Stimulated activated naive CD8-positive, alpha-beta T cell treated with anti-CD3 and anti-CD28 coated beads, Interleukin-15, Interleukin-2, amounts not matched to agents 100 ng/mL and 50 ng/mL, for 24 hours (primary cell): ENCODE measurements around the gene LCA5L.
"Not testable (repeated sequence)": the region's sequence is repeated elsewhere in the genome, so short reads cannot be mapped to it uniquely, and the experiment has no call there.

Experiments used
- H3K27ac Mint-ChIP-seq: one replicate; pipeline ENCODE4 v1.8.0; 2021; ENCODE audit warnings: mild to moderate bottlenecking, mixed read lengths
- H3K27me3 Mint-ChIP-seq: one replicate; pipeline ENCODE4 v1.8.0; 2021; ENCODE audit warnings: mixed read lengths
- H3K36me3 Mint-ChIP-seq: one replicate; pipeline ENCODE4 v1.8.0; 2021; ENCODE audit warnings: low read depth, mixed read lengths
- H3K4me1 Mint-ChIP-seq: one replicate; pipeline ENCODE4 v1.8.0; 2021; ENCODE audit warnings: low read depth, mixed read lengths
- H3K4me3 Mint-ChIP-seq: one replicate; pipeline ENCODE4 v1.8.0; 2021; ENCODE audit warnings: mild to moderate bottlenecking, mixed read lengths
- H3K9me3 Mint-ChIP-seq: one replicate; pipeline ENCODE4 v1.8.0; 2021; ENCODE audit warnings: mixed read lengths

Gene LCA5L

DNA sequence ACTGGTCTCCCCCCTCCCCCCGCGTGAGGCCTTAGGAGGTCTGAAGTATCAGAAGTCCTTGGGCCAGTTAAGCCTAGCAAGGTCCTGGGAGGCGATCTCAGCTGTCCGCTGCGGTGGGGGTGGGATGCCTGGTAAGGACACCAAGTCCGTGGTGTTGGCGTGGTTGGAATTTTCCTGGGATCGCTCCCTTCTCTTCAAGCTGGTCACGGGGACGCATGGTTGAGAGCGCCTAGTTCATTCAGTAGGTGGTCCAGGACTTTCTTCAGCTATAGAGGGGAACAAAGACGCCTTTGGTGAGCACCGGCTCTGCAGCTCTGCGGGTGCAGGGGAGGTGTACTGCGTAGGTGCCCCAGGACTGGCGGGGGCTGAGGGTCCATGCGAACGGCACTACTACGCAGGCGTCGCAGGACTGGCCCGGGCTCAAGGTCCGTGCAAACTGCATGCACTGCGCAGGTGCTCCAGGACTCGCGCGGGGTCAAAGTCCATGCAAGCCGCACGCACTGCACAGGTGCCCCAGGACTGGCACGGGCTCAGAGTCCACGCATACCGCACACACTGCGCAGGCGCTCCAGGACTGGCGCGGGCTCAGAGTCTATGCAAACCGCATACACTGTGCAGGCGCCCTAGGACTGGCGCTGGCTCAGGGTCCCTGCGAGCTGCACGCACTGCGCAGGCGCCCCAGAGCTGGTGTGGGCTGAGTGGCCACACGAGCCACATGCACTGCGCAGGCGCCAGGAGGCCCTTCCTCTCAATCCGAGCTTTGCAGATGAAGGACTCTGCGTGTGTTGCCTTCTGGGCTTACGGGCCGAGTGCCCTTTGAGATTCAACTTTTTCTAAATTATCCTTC lies 60.1 kb downstream of the LCA5L start:
- no peaks in the 10 kb centered on the region for H3K9me3 Mint-ChIP-seq
- peaks cover 2% of the 10 kb centered on the region for H3K36me3 Mint-ChIP-seq
- peaks cover 51% of the 10 kb centered on the region for H3K4me1 Mint-ChIP-seq
- H3K27ac Mint-ChIP-seq = peak overlapping the region; percentile 79
- H3K27me3 Mint-ChIP-seq = no peaks in the 10 kb centered on the region
- peak overlapping the region; percentile 78 for H3K4me3 Mint-ChIP-seq

DNA sequence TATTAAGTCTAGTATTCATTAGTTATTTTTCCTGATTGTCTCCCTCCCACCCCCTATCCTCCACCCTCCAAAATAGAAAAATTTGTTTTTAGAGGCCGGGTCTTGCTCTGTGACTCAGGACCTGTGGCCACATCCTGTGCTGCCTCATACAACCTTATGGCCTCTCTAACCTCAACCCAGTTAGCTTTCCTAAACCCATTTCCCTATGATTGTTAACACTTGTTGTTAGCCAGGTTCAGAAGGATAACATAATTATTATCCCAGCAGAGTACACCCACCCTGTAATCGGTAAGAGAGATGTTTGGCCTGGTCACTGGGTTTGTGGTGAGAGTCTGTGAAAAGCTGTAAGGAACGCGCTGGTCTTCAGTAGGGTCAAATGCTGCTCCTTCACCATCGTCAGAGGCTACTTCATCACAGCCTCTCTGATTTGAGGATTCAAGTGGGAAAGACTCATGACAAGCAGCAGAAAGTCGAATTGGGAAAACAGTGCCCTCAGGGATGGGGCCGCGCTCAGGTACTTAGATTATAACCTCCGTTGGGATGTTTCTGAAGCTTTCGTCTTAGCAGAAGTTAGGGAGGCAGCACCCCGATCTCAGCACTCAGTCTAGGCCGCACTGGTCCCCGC lies 60.8 kb downstream of the LCA5L start:
- Mint-ChIP-seq H3K4me3 (no peak overlapping the region), H3K4me1 (peaks cover 55% of the 10 kb centered on the region), H3K36me3 (no peaks in the 10 kb centered on the region)

DNA sequence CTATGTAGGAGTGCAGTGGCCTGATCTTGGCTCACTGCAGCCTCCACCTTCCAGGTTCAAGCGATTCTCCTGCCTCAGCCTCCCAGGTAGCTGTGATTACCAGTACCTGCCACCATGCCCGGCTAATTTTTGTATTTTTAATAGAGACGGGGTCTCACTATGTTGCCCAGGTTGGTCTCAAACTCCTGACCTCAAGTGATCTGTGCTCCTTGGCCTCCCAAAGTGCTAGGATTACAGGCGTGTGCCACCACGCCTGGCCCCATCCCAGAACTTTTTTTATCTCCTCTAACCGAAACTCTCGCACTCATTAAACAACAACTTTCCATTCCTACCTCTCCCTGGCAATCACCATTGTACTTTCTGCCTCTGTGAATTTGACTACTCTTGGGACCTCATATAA lies 63.5 kb downstream of the LCA5L start:
- H3K36me3 Mint-ChIP-seq, H3K27me3 Mint-ChIP-seq, H3K9me3 Mint-ChIP-seq, H3K27ac Mint-ChIP-seq, H3K4me3 Mint-ChIP-seq: not testable (repeated sequence)
- H3K4me1 Mint-ChIP-seq = peaks cover 37% of the 10 kb centered on the region

More for the DNA sequence above, 60.8 kb downstream of the LCA5L start:
- Mint-ChIP-seq H3K27me3 (no peaks in the 10 kb centered on the region), H3K9me3 (no peaks in the 10 kb centered on the region), H3K27ac (peak overlapping the region; percentile 65)

DNA sequence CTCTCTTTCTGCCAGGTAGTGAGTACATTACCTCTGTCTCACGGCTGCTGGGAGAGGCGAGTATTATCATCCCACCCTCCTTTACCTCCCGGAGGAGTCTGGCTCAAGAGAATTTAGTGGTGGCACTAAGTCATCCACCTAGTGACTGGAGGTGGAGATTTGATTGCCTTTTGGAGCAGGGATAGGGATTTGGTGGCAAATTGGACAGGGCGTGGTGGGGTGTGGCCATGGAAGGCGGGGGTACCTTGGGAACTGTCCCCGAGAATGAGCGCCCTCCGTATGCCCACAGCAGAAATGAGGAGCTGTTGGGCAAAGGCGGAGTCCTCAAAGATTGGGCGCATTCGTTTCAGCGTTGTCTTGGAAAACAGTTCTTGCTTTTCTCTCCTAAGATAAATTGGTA lies 64.6 kb downstream of the LCA5L start:
- peak overlapping the region; percentile 63 for H3K27ac Mint-ChIP-seq
- no peaks in the 10 kb centered on the region for H3K27me3 Mint-ChIP-seq
- H3K9me3 Mint-ChIP-seq = no peaks in the 10 kb centered on the region
- peak overlapping the region; percentile 92 for H3K4me3 Mint-ChIP-seq
- no peaks in the 10 kb centered on the region for H3K36me3 Mint-ChIP-seq
- peaks cover 33% of the 10 kb centered on the region for H3K4me1 Mint-ChIP-seq

- no peaks in the 10 kb centered on the region for H3K36me3 Mint-ChIP-seq
- peak overlapping the region; percentile 92 for H3K4me3 Mint-ChIP-seq
- no peaks in the 10 kb centered on the region for H3K27me3 Mint-ChIP-seq
- H3K27ac Mint-ChIP-seq = peak overlapping the region; percentile 77
- H3K4me1 Mint-ChIP-seq = peaks cover 28% of the 10 kb centered on the region
- no peaks in the 10 kb centered on the region for H3K9me3 Mint-ChIP-seq
These were observed 65.3 kb downstream of the LCA5L start for GRCh38 chr21:39379986-39380891.

GRCh38 chr21:39377444-39378050 lies 68.0 kb downstream of the LCA5L start:
- Mint-ChIP-seq H3K27me3 (no peaks in the 10 kb centered on the region), H3K9me3 (no peaks in the 10 kb centered on the region), H3K36me3 (no peaks in the 10 kb centered on the region), H3K4me3 (no peak overlapping the region), H3K4me1 (peaks cover 19% of the 10 kb centered on the region), H3K27ac (no peak overlapping the region)

- H3K27ac Mint-ChIP-seq = no peak overlapping the region
- no peaks in the 10 kb centered on the region for H3K36me3 Mint-ChIP-seq
- no peaks in the 10 kb centered on the region for H3K27me3 Mint-ChIP-seq
- no peak overlapping the region for H3K4me3 Mint-ChIP-seq
- peaks cover 7% of the 10 kb centered on the region for H3K4me1 Mint-ChIP-seq
- H3K9me3 Mint-ChIP-seq = no peaks in the 10 kb centered on the region
These were observed 70.1 kb downstream of the LCA5L start for GRCh38 chr21:39375446-39375845.

GRCh38 chr21:39374046-39374445 lies 71.5 kb downstream of the LCA5L start:
- no peaks in the 10 kb centered on the region for H3K36me3 Mint-ChIP-seq
- H3K4me1 Mint-ChIP-seq = no peaks in the 10 kb centered on the region
- no peaks in the 10 kb centered on the region for H3K9me3 Mint-ChIP-seq
- no peak overlapping the region for H3K27ac Mint-ChIP-seq
- no peaks in the 10 kb centered on the region for H3K27me3 Mint-ChIP-seq
- H3K4me3 Mint-ChIP-seq = no peak overlapping the region

GRCh38 chr21:39373634-39374033 lies 71.9 kb downstream of the LCA5L start:
- H3K36me3 Mint-ChIP-seq = no peaks in the 10 kb centered on the region
- H3K27me3 Mint-ChIP-seq = no peaks in the 10 kb centered on the region
- no peak overlapping the region for H3K4me3 Mint-ChIP-seq

DNA sequence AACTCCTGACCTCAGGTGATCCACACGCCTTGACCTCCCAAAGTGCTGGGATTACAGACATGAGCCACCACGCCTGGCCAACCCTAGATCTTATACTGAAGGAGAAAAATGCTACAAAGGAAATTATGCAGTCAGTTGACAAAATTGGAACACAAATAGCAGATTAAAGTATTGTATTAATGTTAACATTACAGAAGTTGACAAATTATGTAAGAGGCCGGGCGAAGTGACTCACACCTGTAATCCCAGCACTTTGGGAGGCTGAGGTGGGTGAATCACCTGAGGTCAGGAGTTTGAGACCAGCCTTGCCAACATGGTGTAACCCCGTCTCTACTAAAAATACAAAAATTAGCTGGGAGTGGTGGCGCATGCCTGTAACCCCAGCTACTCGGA lies 75.7 kb downstream of the LCA5L start:
- not testable (repeated sequence) for H3K27me3 Mint-ChIP-seq, H3K36me3 Mint-ChIP-seq, H3K27ac Mint-ChIP-seq, H3K4me3 Mint-ChIP-seq, H3K9me3 Mint-ChIP-seq, H3K4me1 Mint-ChIP-seq

More at GRCh38 chr21:39373634-39374033, 71.9 kb downstream of the LCA5L start:
- Mint-ChIP-seq H3K4me1 (no peaks in the 10 kb centered on the region), H3K9me3 (no peaks in the 10 kb centered on the region), H3K27ac (no peak overlapping the region)

DNA sequence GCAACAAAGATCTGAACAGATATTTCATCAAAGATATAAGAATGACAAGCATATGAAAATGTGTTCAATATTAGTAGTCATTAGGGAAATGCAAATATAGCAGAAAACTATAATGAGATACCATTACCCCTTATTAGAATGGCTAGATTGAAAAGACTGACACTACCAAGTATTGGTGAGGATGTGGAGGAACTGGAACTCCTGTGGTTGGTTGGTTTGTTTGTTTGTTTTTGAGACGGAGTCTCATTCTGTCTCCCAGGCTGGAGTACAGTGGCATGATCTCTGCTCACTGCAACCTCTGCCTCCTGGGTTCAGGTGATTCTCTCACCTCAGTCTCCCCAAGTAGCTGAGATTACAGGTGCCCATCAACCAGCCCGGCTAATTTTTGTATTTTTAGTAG lies 77.8 kb downstream of the LCA5L start:
- Mint-ChIP-seq H3K4me3 (no peak overlapping the region), H3K36me3 (no peaks in the 10 kb centered on the region), H3K4me1 (no peaks in the 10 kb centered on the region), H3K27ac (no peak overlapping the region), H3K27me3 (peaks cover 5% of the 10 kb centered on the region), H3K9me3 (no peaks in the 10 kb centered on the region)

DNA sequence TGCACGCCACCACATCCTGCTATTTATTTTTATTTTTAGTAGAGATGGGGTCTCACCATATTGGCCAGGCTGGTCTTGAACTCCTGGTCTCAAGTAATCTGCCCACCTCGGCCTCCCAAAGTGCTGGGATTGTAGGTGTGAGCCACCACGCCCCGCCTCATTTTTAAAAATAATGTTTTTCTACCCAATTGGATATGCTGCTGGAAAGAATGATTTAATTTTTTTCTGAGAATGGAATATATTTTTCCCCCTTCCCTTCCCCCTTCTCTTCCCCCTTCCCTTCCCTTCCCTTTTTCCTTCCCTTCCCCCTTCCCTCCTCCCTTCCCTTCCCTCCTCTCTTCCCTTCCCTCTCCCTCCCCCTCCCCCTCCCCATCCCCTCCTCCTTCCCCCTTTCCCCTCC lies 79.0 kb downstream of the LCA5L start:
- peaks cover 8% of the 10 kb centered on the region for H3K27me3 Mint-ChIP-seq
- no peak overlapping the region for H3K27ac Mint-ChIP-seq
- H3K4me3 Mint-ChIP-seq = no peak overlapping the region
- H3K36me3 Mint-ChIP-seq = no peaks in the 10 kb centered on the region
- no peaks in the 10 kb centered on the region for H3K9me3 Mint-ChIP-seq
- H3K4me1 Mint-ChIP-seq = no peaks in the 10 kb centered on the region

GRCh38 chr21:39364949-39365348 lies 80.6 kb downstream of the LCA5L start:
- Mint-ChIP-seq H3K4me1 (no peaks in the 10 kb centered on the region), H3K36me3 (no peaks in the 10 kb centered on the region), H3K4me3 (no peak overlapping the region), H3K9me3 (no peaks in the 10 kb centered on the region), H3K27ac (no peak overlapping the region), H3K27me3 (peaks cover 8% of the 10 kb centered on the region)

DNA sequence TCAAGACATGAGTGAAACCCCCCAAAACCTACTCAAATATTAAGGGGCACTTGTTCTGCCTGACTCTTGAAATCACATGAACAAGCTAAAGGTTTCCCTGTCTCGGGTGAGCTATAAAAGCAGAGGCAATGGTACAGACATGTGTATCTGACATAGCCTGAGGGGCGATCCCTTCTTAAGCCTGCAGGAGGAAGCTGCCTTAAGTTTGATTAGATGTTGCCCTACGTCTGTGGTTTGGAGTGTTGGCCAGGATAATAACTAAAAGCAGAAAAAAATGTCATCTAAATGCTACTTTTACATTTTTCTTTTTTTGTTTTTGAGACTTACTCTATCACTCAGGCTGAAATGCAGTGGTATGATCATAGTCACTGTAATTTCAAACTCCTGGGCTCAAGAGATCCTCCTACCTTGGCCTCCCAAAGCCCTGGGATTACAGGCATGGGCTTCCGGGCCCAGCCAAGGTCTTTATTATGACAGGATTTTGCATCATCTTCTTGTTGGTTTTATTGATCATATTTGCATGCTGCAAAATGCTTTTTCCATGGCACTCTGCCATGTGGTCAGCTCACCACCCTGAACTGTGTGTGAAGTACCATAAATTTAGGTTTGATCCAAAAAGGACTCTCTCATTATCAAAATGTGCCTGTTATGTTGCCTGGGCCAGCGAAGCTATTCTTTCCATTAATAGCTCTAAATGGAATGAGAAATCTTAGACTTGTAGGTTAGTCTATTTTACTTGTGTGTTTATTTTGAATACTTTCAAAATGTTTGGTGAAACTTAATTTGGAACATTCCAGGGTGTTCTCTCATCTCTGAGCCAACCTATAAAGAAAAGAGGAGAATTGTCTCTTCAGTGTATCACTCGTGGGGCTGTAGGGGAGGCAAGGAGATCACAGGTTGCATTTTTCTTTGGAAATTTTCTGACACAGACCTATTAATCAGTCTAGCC lies 81.7 kb downstream of the LCA5L start:
- Mint-ChIP-seq H3K27ac (no peak overlapping the region), H3K27me3 (peaks cover 8% of the 10 kb centered on the region), H3K4me1 (no peaks in the 10 kb centered on the region), H3K36me3 (no peaks in the 10 kb centered on the region), H3K4me3 (no peak overlapping the region), H3K9me3 (no peaks in the 10 kb centered on the region)
